SK-N-SH (cell line): ENCODE data around the gene CEP295NL.

ENCODE experiments used
- EP300 ChIP-seq, 2 experiments: IDR thresholded peaks; 2 replicates each; pipeline versions ENCODE4 v1.4.0 to v1.6.1; 2012; ENCODE audit warnings: borderline replicate concordance in 1 of 2, low read depth in 1 of 2, low read length in 1 of 2
- NFIC ChIP-seq: IDR thresholded peaks from 2 replicates; pipeline ENCODE4 v1.4.0; 2012; ENCODE audit warnings: borderline replicate concordance
- POLR2AphosphoS5 ChIP-seq: IDR thresholded peaks from 2 replicates; pipeline ENCODE4 v1.6.1; 2012; ENCODE audit warnings: low read depth, low read length
- RXRA ChIP-seq: IDR thresholded peaks from 2 replicates; pipeline ENCODE4 v1.4.0; 2012; ENCODE audit warnings: low read depth, mild to moderate bottlenecking, borderline replicate concordance

- no peak for TF ChIP-seq POLR2AphosphoS5
- TF ChIP-seq EP300 (IDR thresholded peaks at IDR 0.05; ENCODE audit: borderline replicate concordance in 1 of 2, low read depth in 1 of 2, low read length in 1 of 2), result no peak
- no peak for TF ChIP-seq RXRA
- no peak for TF ChIP-seq NFIC
These were observed 27.1 kb upstream of the CEP295NL start for GRCh38 chr17:78929908-78930775.
